ENCODE results near the gene PITPNC1.
"Not testable (repeated sequence)": the region's sequence is repeated elsewhere in the genome, so short reads cannot be mapped to it uniquely, and the experiment has no call there.

PITPNC1 gene

GRCh38 chr17:67635681-67636080 lies 258.6 kb downstream of the PITPNC1 start:
- DNase-seq: no peak

- DNase-seq: no peak
These were observed 259.2 kb downstream of the PITPNC1 start for GRCh38 chr17:67636312-67636711.

GRCh38 chr17:67636834-67637520 lies 259.9 kb downstream of the PITPNC1 start:
- DNase-seq: no peak

GRCh38 chr17:67637901-67638641 lies 261.0 kb downstream of the PITPNC1 start:
- no peak for DNase-seq

- no peak for DNase-seq
These were observed 261.8 kb downstream of the PITPNC1 start for GRCh38 chr17:67638871-67639270.

- no peak for DNase-seq
These were observed 262.5 kb downstream of the PITPNC1 start for GRCh38 chr17:67639555-67639954.

GRCh38 chr17:67639979-67640378 lies 262.9 kb downstream of the PITPNC1 start:
- peak; percentile 31 for DNase-seq

- no peak for DNase-seq
These were observed 265.4 kb downstream of the PITPNC1 start for GRCh38 chr17:67642488-67642887.

GRCh38 chr17:67644061-67644460 lies 267.0 kb downstream of the PITPNC1 start:
- no peak for DNase-seq

- DNase-seq: not testable (repeated sequence)
These were observed 268.1 kb downstream of the PITPNC1 start for GRCh38 chr17:67645195-67645594.

GRCh38 chr17:67646472-67646871 lies 269.4 kb downstream of the PITPNC1 start:
- DNase-seq: no peak

GRCh38 chr17:67647482-67647881 lies 270.4 kb downstream of the PITPNC1 start:
- no peak for DNase-seq

- DNase-seq: no peak
These were observed 271.2 kb downstream of the PITPNC1 start for GRCh38 chr17:67648032-67648905.

GRCh38 chr17:67648906-67649295 lies 271.8 kb downstream of the PITPNC1 start:
- DNase-seq: not testable (repeated sequence)

- no peak for DNase-seq
These were observed 272.8 kb downstream of the PITPNC1 start for GRCh38 chr17:67649891-67650290.

- not testable (repeated sequence) for DNase-seq
These were observed 274.1 kb downstream of the PITPNC1 start for GRCh38 chr17:67651218-67651579.

- DNase-seq: peak; percentile 31
These were observed 275.4 kb downstream of the PITPNC1 start for GRCh38 chr17:67652433-67652832.

GRCh38 chr17:67655478-67656148 lies 278.5 kb downstream of the PITPNC1 start:
- DNase-seq: no peak

GRCh38 chr17:67656494-67657203 lies 279.6 kb downstream of the PITPNC1 start:
- no peak for DNase-seq

GRCh38 chr17:67657596-67657995 lies 280.5 kb downstream of the PITPNC1 start:
- DNase-seq: no peak

- DNase-seq: no peak
These were observed 281.2 kb downstream of the PITPNC1 start for GRCh38 chr17:67658265-67658664.

- no peak for DNase-seq
These were observed 281.9 kb downstream of the PITPNC1 start for GRCh38 chr17:67659028-67659427.

All from NCI-H1694 (cell line).